Muscle layer of duodenum (tissue), 2 donors: Measurements from ENCODE around the gene TMEM9B.

Experiments used
- H3K27ac ChIP-seq: one replicate; pipeline ENCODE4 v1.7.0; 2013; ENCODE audit warnings: mild to moderate bottlenecking, low read length
- H3K27me3 ChIP-seq: one replicate; pipeline ENCODE4 v1.7.0; 2013; ENCODE audit warnings: low read depth, mild to moderate bottlenecking, control low read depth, low read length
- H3K36me3 ChIP-seq, 2 donors: one replicate each; pipeline ENCODE4 v1.7.0; 2013; ENCODE audit warnings: low read length in 2 of 2, control low read depth in 1 of 2, mild to moderate bottlenecking in 1 of 2; ENCODE audit not compliant: insufficient read depth in 2 of 2, control insufficient read depth in 1 of 2
- H3K4me1 ChIP-seq, 2 donors: one replicate each; pipeline ENCODE4 v1.7.0; 2013; ENCODE audit warnings: low read length in 2 of 2, mild to moderate bottlenecking in 2 of 2, control low read depth in 1 of 2, moderate library complexity in 1 of 2; ENCODE audit not compliant: insufficient read depth in 2 of 2, control insufficient read depth in 1 of 2
- H3K4me3 ChIP-seq, 2 donors: one replicate each; pipeline ENCODE4 v1.7.0; 2013; ENCODE audit warnings: low read length in 2 of 2, low read depth in 1 of 2, mild to moderate bottlenecking in 1 of 2
- H3K9me3 ChIP-seq, 2 donors: one replicate each; pipeline ENCODE4 v1.7.0; 2013; ENCODE audit warnings: low read length in 2 of 2, control low read depth in 1 of 2, mild to moderate bottlenecking in 1 of 2; ENCODE audit not compliant: control insufficient read depth in 1 of 2
- donor health status: healthy.

The TMEM9B gene

DNA sequence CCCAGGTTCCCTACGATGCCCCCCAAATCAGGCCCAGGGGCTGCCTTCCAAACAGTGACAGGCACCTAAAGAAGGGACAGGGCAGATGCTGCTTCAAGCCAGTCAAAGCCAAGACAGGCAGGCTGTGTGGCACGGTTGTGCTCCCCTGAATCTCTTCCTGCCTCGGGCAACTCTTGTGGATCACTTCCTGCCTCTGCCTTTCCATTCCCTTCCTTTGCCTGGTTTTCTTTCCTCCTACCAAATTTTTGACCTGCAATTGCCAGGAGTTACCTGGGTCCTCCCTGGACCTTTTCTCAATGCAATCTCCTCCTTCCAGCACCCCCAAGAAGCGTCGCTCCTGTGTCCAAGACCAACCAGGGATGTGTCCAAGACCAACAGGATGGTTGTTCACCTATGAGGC, 37.0 kb downstream of the TMEM9B start:
- Histone ChIP-seq H3K36me3 (peaks cover 3 to 12% of the 10 kb centered on the region in 2 donors), H3K27me3 (no peaks in the 10 kb centered on the region), H3K9me3 (no peaks in the 10 kb centered on the region), H3K27ac (no peak overlapping the region), H3K4me1 (no peaks in the 10 kb centered on the region), H3K4me3 (no peak overlapping the region)

DNA sequence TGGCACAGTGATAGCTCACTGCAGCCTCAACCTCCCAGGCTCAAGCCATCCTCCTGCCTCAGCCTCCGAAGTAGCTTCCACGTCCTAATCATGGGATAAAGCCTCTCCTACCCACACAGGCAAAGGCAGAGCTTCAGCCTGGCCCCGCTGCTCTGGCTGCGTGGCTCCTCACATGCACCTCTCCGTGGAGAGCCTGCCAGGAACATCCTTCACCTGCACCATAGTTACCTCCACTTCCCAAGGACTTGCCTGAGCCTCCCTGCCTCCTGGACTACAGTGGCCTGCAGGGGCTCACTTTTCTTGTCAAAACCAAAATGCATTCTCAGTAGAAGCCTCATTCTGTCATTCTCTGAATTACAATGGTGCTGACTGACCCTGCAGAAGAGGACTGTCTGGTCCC, 38.0 kb downstream of the TMEM9B start:
- peaks cover 3 to 22% of the 10 kb centered on the region in 2 donors for H3K36me3 ChIP-seq
- H3K4me3 ChIP-seq: no peak overlapping the region
- H3K9me3 ChIP-seq: no peaks in the 10 kb centered on the region
- no peaks in the 10 kb centered on the region for H3K27me3 ChIP-seq
- no peak overlapping the region for H3K27ac ChIP-seq
- no peaks in the 10 kb centered on the region for H3K4me1 ChIP-seq

DNA sequence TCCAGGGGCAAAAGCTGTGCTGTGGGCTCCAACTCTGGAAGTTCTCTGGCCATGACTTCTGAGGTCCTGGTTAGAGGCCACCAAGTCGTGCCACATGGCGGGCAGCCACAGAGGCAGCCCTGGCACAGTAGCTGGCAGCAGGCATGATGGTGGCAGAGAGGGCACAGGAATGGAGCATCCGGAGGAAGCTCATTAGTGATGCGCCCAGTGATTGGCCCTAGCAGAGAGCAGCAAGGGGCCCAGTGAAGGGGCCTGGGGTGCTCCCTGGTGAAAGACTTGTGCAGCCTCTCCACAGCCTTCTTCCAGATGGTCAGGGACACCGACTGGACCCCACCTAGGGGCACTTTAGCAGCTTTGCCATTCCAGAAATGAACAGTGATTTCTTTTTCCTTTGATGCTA, 38.5 kb downstream of the TMEM9B start:
- Histone ChIP-seq H3K9me3 (no peaks in the 10 kb centered on the region), H3K36me3 (peaks cover 3 to 27% of the 10 kb centered on the region in 2 donors), H3K4me1 (no peaks in the 10 kb centered on the region), H3K4me3 (no peak overlapping the region), H3K27ac (no peak overlapping the region), H3K27me3 (no peaks in the 10 kb centered on the region)

DNA sequence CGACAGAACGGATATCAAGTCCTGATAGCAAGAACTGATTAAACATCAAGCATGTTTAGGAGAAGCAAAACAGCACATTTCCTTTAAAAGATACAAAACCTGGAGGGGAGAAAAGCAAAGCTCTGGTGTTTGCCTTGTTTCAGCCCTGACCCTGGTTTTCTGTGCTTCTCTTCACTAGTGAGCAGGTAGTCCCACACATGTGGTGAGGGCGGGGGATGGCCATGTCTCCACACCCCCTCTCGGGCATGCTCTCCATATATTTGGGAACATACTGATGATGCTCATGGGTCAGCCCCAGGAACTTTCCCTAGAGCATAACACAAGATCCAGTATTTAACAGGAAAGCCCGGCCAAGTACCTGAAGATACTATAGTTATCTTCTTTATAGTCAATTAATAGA, 41.6 kb downstream of the TMEM9B start:
- H3K9me3 ChIP-seq: no peaks in the 10 kb centered on the region
- H3K4me1 ChIP-seq: peaks cover 0 to 3% of the 10 kb centered on the region in 2 donors
- peaks cover 23 to 42% of the 10 kb centered on the region in 2 donors for H3K36me3 ChIP-seq
- no peak overlapping the region for H3K4me3 ChIP-seq
- H3K27me3 ChIP-seq: no peaks in the 10 kb centered on the region
- H3K27ac ChIP-seq: no peak overlapping the region

DNA sequence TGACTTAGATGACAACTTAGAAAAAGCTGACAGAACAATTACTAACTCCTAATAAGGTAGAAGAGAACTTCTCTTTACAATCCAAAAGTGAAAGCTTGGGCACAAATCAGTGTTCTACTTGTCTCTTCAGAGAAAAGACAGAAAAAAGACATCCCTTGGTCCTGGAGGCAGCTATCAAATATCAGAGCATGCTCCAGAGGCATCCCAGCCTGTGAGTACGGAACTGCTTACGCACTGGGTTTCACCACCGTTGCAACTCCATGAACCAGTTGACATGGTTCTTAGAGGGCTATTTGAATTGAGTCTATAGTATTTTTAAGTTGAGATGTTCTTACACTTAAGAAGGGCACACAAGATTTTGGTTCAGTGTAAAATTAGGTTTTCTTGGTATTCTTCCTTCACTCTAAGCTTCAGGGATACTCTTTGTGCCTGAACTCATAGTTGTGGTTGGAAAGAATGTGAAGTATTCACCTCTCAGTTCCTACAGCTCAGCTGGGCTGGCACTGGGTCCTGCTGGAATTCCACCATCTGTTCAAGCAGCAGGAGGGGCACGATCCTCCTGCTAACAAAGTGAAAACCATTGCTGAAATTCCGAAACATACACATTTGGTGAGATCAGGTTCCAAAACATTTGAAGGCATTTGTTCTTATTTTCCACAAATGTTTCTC, 47.0 kb downstream of the TMEM9B start:
- H3K27ac ChIP-seq: peak overlapping the region; percentile 77
- no peaks in the 10 kb centered on the region for H3K9me3 ChIP-seq
- H3K4me3 ChIP-seq: no peak overlapping the region
- H3K27me3 ChIP-seq: no peaks in the 10 kb centered on the region
- peaks cover 20 to 31% of the 10 kb centered on the region in 2 donors for H3K36me3 ChIP-seq
- peaks cover 18 to 29% of the 10 kb centered on the region in 2 donors for H3K4me1 ChIP-seq

DNA sequence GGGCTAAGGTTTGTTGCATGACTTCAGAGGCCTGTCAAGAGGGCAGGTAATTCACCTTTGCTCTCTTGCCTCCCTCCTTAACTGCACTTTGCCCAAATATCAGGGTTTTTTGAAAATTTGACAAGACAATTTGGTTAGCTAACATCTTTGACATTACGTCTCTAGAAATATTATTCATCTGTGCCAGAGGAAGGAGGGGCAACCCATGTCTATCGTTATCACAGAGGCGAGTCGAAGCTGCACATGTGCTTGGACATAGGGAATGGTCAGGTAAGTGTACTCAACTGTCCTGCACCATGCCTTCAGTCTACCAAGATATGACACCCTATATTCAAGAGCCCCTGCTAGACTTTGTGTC, 49.6 kb downstream of the TMEM9B start:
- H3K27ac ChIP-seq: peak overlapping the region; percentile 67
- peaks cover 10 to 11% of the 10 kb centered on the region in 2 donors for H3K36me3 ChIP-seq
- H3K4me3 ChIP-seq: peak overlapping the region in 1 of 2 donors; percentile 35

DNA sequence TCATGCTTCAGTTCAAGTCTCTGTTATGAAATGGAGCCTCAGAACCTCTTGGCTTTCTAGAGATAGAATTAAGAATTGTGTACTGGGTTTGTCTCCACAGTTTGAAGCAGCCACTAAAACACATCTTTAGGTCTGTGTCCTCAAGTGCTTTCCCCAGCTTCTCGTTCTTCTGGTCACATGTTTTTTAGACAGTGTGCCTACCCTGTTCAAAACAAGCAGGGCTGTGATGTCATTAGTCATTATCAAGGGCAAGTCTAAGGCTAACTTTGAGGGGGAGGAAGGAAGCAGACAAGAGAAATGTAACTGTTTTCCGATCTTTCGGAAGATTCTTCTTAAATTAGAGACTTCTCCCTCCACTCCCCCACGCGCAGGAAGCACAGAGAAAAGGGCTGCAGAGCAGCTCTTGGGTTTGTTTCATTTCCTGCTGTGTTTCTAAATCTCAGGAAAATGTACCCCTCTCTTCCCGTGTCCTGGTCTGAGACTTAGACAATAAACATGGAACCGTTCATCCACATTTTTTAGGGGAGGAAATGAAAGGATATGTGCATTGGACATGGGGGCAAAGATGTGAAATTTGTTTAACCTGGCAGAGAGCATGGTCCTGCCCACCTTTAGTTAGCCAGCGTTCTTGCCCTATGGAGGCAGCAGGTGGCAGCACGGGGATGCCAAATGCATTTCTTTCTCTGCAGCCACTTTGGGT, 50.1 kb downstream of the TMEM9B start:
- Histone ChIP-seq H3K27me3 (no peaks in the 10 kb centered on the region), H3K4me1 (peaks cover 18 to 35% of the 10 kb centered on the region in 2 donors), H3K27ac (peak overlapping the region; percentile 67)

More for the DNA sequence above, 49.6 kb downstream of the TMEM9B start:
- Histone ChIP-seq H3K27me3 (no peaks in the 10 kb centered on the region), H3K9me3 (no peaks in the 10 kb centered on the region), H3K4me1 (peaks cover 18 to 35% of the 10 kb centered on the region in 2 donors)

DNA sequence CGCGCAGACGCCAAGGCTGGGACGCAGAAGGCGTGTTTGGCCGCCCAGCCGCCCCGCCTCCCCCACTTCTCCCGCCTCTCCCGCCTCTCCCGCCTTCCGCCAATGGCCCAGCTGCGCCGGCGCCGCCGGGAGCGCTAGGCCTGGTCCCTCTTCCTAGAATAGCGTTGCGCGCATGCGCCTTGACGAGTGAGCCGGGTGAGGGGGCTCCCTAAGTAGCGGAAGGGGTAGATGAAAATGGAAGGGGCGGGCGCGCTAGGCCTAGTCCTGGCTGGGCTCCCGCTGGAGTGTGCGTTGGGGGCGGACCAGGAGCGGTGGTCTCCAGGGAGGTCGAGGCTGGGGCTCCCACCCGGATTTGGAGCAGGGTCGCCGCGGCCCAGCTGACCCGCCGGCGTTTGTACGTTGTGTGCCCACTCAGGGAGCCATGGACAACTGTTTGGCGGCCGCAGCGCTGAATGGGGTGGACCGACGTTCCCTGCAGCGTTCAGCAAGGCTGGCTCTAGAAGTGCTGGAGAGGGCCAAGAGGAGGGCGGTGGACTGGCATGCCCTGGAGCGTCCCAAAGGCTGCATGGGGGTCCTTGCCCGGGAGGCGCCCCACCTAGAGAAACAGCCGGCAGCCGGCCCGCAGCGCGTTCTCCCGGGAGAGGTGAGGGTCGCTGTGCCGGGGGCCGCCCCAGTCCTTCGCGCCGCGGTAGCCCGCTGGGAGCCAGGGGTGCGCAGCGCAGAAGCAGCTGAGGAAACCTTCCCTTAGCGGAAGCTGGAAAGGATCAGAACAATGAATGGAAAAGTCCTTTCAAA, 53.0 kb downstream of the TMEM9B start, which contains the start of gene AKIP1:
AKIP1 (plus strand) TSS at position 161 of the 795 bp plus-strand sequence; CDS start at position 422, 261 bp downstream.
- Histone ChIP-seq H3K4me1 (peaks cover 12 to 28% of the 10 kb centered on the region in 2 donors), H3K27ac (peak within 1 kb of the TSS; percentile 75), H3K9me3 (no peaks in the 10 kb centered on the region), H3K4me3 (peak within 1 kb of the TSS; percentile 71 to 95), H3K36me3 (no peaks in the 10 kb centered on the region), H3K27me3 (no peaks in the 10 kb centered on the region)

More for the DNA sequence above, 50.1 kb downstream of the TMEM9B start:
- Histone ChIP-seq H3K4me3 (peak overlapping the region; percentile 21 to 35), H3K36me3 (peaks cover 5 to 8% of the 10 kb centered on the region in 2 donors), H3K9me3 (no peaks in the 10 kb centered on the region)

DNA sequence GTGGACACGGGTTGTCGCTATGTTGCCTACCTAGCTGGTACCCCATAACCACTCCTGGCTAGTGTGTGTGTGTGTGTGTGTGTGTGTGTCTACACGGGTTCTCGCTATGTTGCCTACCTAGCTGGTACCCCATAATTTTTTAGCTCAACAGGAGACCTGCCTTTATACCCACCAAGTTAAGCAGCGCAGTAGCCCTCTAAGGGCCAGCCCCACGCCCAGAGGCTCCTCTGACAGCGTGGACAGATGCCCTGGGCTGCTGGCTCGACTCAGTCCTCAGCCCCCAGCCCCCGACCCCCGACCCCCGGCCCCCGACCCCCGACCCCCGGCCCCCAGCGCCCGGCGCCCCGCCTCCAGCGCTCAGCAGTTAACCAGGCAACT, 53.6 kb downstream of the TMEM9B start:
- H3K4me3 ChIP-seq: peak overlapping the region; percentile 71 to 95
- H3K9me3 ChIP-seq: no peaks in the 10 kb centered on the region
- H3K27ac ChIP-seq: no peak overlapping the region
- H3K4me1 ChIP-seq: peaks cover 12 to 28% of the 10 kb centered on the region in 2 donors
- no peaks in the 10 kb centered on the region for H3K27me3 ChIP-seq
- H3K36me3 ChIP-seq: no peaks in the 10 kb centered on the region

DNA sequence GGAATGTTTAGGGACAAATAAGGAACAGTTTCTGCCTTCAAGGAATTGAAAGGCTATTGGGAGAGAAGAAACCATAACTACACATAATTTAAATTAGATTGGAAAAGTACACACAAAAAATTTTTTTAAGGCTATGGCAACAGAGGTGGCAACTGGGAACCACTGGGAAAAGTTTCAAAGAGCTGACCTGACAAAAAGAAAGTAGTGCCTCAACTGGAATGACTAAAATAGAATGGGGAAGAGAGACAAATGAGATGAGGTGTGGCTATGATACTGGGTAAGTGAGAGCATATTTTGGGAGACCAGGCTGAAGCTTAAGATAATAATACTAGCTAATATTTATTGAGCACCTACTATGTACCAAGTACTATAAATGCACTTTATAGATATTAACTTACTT, 56.1 kb downstream of the TMEM9B start:
- Histone ChIP-seq H3K4me1 (peaks cover 0 to 9% of the 10 kb centered on the region in 2 donors), H3K4me3 (no peak overlapping the region), H3K27ac (no peak overlapping the region), H3K27me3 (no peaks in the 10 kb centered on the region), H3K9me3 (no peaks in the 10 kb centered on the region), H3K36me3 (no peaks in the 10 kb centered on the region)

DNA sequence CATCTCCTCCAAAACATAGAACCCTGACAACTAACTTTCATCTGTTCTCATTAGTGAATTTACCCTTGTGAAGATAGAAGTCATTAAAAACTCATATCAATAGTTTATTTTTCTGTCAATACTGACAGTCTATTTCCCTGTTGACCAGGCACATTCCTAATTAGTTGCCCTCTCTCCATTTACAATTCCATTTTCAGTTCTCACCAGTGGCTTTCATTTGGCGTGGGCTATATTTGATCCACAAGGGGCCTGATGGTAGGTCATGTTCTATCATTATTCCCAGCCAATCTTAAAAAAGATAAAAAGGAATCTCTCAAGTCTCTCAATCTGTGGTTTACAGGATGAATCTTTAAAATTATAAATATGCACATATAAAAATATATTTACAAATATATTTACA, 57.1 kb downstream of the TMEM9B start:
- H3K27ac ChIP-seq: no peak overlapping the region
- H3K4me3 ChIP-seq: no peak overlapping the region

More for the DNA sequence above, 57.1 kb downstream of the TMEM9B start:
- Histone ChIP-seq H3K27me3 (no peaks in the 10 kb centered on the region), H3K4me1 (peaks cover 0 to 4% of the 10 kb centered on the region in 2 donors), H3K9me3 (no peaks in the 10 kb centered on the region), H3K36me3 (no peaks in the 10 kb centered on the region)
